HFFc6 (cell line): ENCODE results near the gene PRDM10. TPM values are rescaled to one million over a fixed set of nuclear protein-coding genes. Genes with fewer than 3 reads are reported as not detected.

Source experiments
- DNase-seq: peaks from one replicate; pipeline ENCODE4 v3.0.0-alpha.2; 2018
- H3K27ac Mint-ChIP-seq: 2 replicates; pipeline ENCODE4 v1.8.0; 2020; ENCODE audit warnings: mild to moderate bottlenecking, mixed read lengths
- H3K27me3 Mint-ChIP-seq: 2 replicates; pipeline ENCODE4 v1.8.0; 2021; ENCODE audit warnings: mild to moderate bottlenecking, moderate library complexity, mixed read lengths; ENCODE audit not compliant: insufficient read depth
- H3K36me3 Mint-ChIP-seq: 2 replicates; pipeline ENCODE4 v1.8.0; 2021; ENCODE audit warnings: low read depth, mixed read lengths
- H3K4me1 Mint-ChIP-seq: 2 replicates; pipeline ENCODE4 v1.8.0; 2020; ENCODE audit warnings: low read depth, mixed read lengths
- H3K4me3 Mint-ChIP-seq: 2 replicates; pipeline ENCODE4 v1.8.0; 2020; ENCODE audit warnings: mild to moderate bottlenecking, moderate library complexity, mixed read lengths
- H3K9me3 Mint-ChIP-seq: 2 replicates; pipeline ENCODE4 v1.8.0; 2020; ENCODE audit warnings: mild to moderate bottlenecking, mixed read lengths
- CTCF ChIP-seq: fragments of 200-600 bp; sonication (generic); IDR thresholded peaks from 2 replicates; pipeline ENCODE4 v1.5.0; 2021; ENCODE audit warnings: antibody characterized with exemption, mild to moderate bottlenecking
- total RNA-seq, 6 experiments: library from RNA; stranded (reverse); fragmentation: NEBNext Ultra II Directional; extraction: Animal tissue kit (Norgen Biotek cat#: 25700); gene quantifications; 2 replicates in 1 of 6; 3 replicates in 5 of 6; pipeline ENCODE4 v1.2.3, GENCODE V29; 2021

The PRDM10 gene
- total RNA-seq, 6 experiments from 2014 or later: 7.0 to 8.6 (median 7.8) TPM

- H3K27ac Mint-ChIP-seq: no peak overlapping the region
- peaks cover 15% of the 10 kb centered on the region; the same call in 1 of the 2 replicates for H3K36me3 Mint-ChIP-seq
- no peaks in the 10 kb centered on the region for H3K27me3 Mint-ChIP-seq
- no peak for DNase-seq
- peaks cover 8% of the 10 kb centered on the region for H3K4me1 Mint-ChIP-seq
- H3K9me3 Mint-ChIP-seq: no peaks in the 10 kb centered on the region
- H3K4me3 Mint-ChIP-seq: no peak overlapping the region
- no peak for TF ChIP-seq CTCF
Measured at GRCh38 chr11:129945373-129945772, 57.3 kb downstream of the PRDM10 start.

- peaks cover 8% of the 10 kb centered on the region for H3K4me1 Mint-ChIP-seq
Measured at GRCh38 chr11:129944696-129945095, 57.9 kb downstream of the PRDM10 start.

GRCh38 chr11:129943036-129943435 lies 59.6 kb downstream of the PRDM10 start:
- Mint-ChIP-seq H3K27me3 (no peaks in the 10 kb centered on the region), H3K4me3 (no peak overlapping the region), H3K36me3 (peaks cover 15% of the 10 kb centered on the region), H3K27ac (no peak overlapping the region), H3K4me1 (peaks cover 8% of the 10 kb centered on the region), H3K9me3 (no peaks in the 10 kb centered on the region)
- no peak for DNase-seq
- no peak for TF ChIP-seq CTCF

More at GRCh38 chr11:129944696-129945095, 57.9 kb downstream of the PRDM10 start:
- DNase-seq: no peak
- Mint-ChIP-seq H3K9me3 (no peaks in the 10 kb centered on the region), H3K27me3 (no peaks in the 10 kb centered on the region), H3K27ac (no peak overlapping the region), H3K36me3 (peaks cover 15% of the 10 kb centered on the region; the same call in 1 of the 2 replicates), H3K4me3 (no peak overlapping the region)
- TF ChIP-seq CTCF: no peak

GRCh38 chr11:129939510-129939909 lies 63.1 kb downstream of the PRDM10 start:
- H3K4me3 Mint-ChIP-seq: no peak overlapping the region
- TF ChIP-seq CTCF: no peak
- H3K4me1 Mint-ChIP-seq: no peaks in the 10 kb centered on the region; the same call in 1 of the 2 replicates
- no peak overlapping the region for H3K27ac Mint-ChIP-seq
- no peaks in the 10 kb centered on the region for H3K27me3 Mint-ChIP-seq
- DNase-seq: no peak
- no peaks in the 10 kb centered on the region for H3K9me3 Mint-ChIP-seq
- peaks cover 17% of the 10 kb centered on the region for H3K36me3 Mint-ChIP-seq

GRCh38 chr11:129938764-129939163 lies 63.9 kb downstream of the PRDM10 start:
- H3K27me3 Mint-ChIP-seq: no peaks in the 10 kb centered on the region

More at GRCh38 chr11:129938764-129939163, 63.9 kb downstream of the PRDM10 start:
- DNase-seq: no peak
- no peak overlapping the region for H3K4me3 Mint-ChIP-seq
- H3K9me3 Mint-ChIP-seq: no peaks in the 10 kb centered on the region
- H3K27ac Mint-ChIP-seq: no peak overlapping the region
- peaks cover 24% of the 10 kb centered on the region for H3K36me3 Mint-ChIP-seq
- no peak for TF ChIP-seq CTCF
- H3K4me1 Mint-ChIP-seq: no peaks in the 10 kb centered on the region; the same call in 1 of the 2 replicates
